A673 (cell line): ENCODE results near the gene RASSF10. TPM values are rescaled to one million over a fixed set of nuclear protein-coding genes. Genes with fewer than 3 reads are reported as not detected.

Experiments
- BruUV-seq: library from RNA; stranded (reverse); fragments of 400-500 nt; replicated peaks from 2 replicates; lab custom pipeline; 2021; lab: Mats Ljungman, UMichigan
- CTCF ChIA-PET: fragments of 300-600 bp; sonication (Branson Sonifier 250); formaldehyde crosslinking; loops from one replicate; lab custom pipeline; 2022; ENCODE audit warnings: antibody characterized with exemption; lab: Charles Lee
- POLR2A ChIA-PET: fragments of 300-600 bp; sonication (Branson Sonifier 250); formaldehyde crosslinking; loops from one replicate; lab custom pipeline; 2022; ENCODE audit warnings: antibody characterized with exemption; ENCODE audit not compliant: low non-redundant PET; lab: Charles Lee
- DNase-seq: peaks from one replicate; pipeline ENCODE4 v3.0.0-alpha.2; 2015; ENCODE audit warnings: low spot score
- H3K27ac ChIP-seq: fragments of 200-600 bp; sonication (generic); 2 replicates; pipeline ENCODE4 v1.5.1; 2016; ENCODE audit warnings: mixed run types, low read depth, mild to moderate bottlenecking, mixed read lengths, antibody characterized with exemption, low read length; ENCODE audit not compliant: poor library complexity, severe bottlenecking
- H3K27me3 ChIP-seq: fragments of 200-600 bp; sonication (generic); replicated peaks from 2 replicates; pipeline ENCODE4 v1.6.1; 2017; ENCODE audit warnings: mixed run types, low read depth, mild to moderate bottlenecking, mixed read lengths, antibody characterized with exemption, low read length; ENCODE audit not compliant: insufficient read depth, poor library complexity
- H3K36me3 ChIP-seq: fragments of 200-600 bp; sonication (generic); 2 replicates; pipeline ENCODE4 v1.6.1; 2016; ENCODE audit warnings: mixed run types, mild to moderate bottlenecking, mixed read lengths, antibody characterized with exemption, low read length; ENCODE audit not compliant: insufficient read depth, poor library complexity, severe bottlenecking
- H3K4me1 ChIP-seq: fragments of 200-600 bp; sonication (generic); 2 replicates; pipeline ENCODE4 v1.6.1; 2017; ENCODE audit warnings: mixed run types, mild to moderate bottlenecking, mixed read lengths, antibody characterized with exemption, low read length; ENCODE audit not compliant: insufficient read depth, poor library complexity, severe bottlenecking
- H3K4me3 ChIP-seq: fragments of 200-600 bp; sonication (generic); 2 replicates; pipeline ENCODE4 v1.5.1; 2016; ENCODE audit warnings: low read depth, mixed run types, mild to moderate bottlenecking, mixed read lengths, low read length; ENCODE audit not compliant: poor library complexity, severe bottlenecking
- H3K9me3 ChIP-seq: fragments of 200-600 bp; sonication (generic); 2 replicates; pipeline ENCODE4 v1.6.1; 2016; ENCODE audit warnings: mixed run types, low read depth, mild to moderate bottlenecking, mixed read lengths, antibody characterized with exemption, low read length; ENCODE audit not compliant: poor library complexity, severe bottlenecking
- CTCF ChIP-seq: fragments of 300-800, 200-600 bp; sonication (generic); conservative IDR thresholded peaks from 2 replicates; pipeline ENCODE4 v1.5.1; 2017; ENCODE audit warnings: low read depth, mild to moderate bottlenecking, antibody characterized with exemption, low read length, moderate library complexity, mixed read lengths
- EZH2 ChIP-seq: fragments of 200-600 bp; sonication (generic); IDR thresholded peaks from 2 replicates; pipeline ENCODE4 v1.6.1; 2017; ENCODE audit warnings: borderline replicate concordance, low read depth, mild to moderate bottlenecking, mixed read lengths, antibody characterized with exemption, low read length; ENCODE audit not compliant: poor library complexity, severe bottlenecking
- intact Hi-C: fragments of 100-400 bp; cut with micrococcal nuclease; formaldehyde crosslinking; loops from one replicate; pipeline ENCODE4 v1.10.0; 2022; ENCODE audit not compliant: unreplicated experiment
- total RNA-seq: library from RNA; stranded (reverse); gene quantifications from 2 replicates; pipeline ENCODE4 v1.2.3, GENCODE V29; 2021

Gene RASSF10
- total RNA-seq, 1 experiment from 2014 or later: 0.15 TPM

- CTCF ChIA-PET: no interaction called here
- TF ChIP-seq CTCF (no peak), EZH2 (no peak)
- no TSS peak for BruUV-seq
Measured at GRCh38 chr11:13036235-13036634, 27.1 kb downstream of the RASSF10 start.

DNA sequence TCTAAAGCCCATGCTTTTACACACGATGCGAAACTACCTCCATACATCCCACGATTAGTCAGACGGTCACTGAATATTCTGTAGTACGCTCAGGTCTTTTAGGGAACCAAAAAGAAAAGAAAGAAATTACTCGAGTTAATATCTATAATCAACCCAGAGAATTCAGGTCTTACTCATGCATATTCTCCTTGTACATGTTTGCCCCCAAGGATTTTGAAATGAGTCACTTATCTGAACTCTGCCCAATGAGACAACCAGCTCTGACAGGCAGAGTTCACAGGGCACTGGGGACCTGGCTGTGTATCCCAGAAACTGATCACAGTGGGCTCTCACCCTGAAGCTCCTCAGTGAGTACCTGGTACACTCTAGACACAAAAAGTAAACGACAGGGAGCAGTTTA, 29.2 kb downstream of the RASSF10 start:
- intact Hi-C loops: no loop called here
- Histone ChIP-seq H3K4me3 (no peak overlapping the region), H3K27ac (no peak overlapping the region), H3K27me3 (peaks cover 44% of the 10 kb centered on the region), H3K36me3 (no peaks in the 10 kb centered on the region), H3K9me3 (no peaks in the 10 kb centered on the region), H3K4me1 (no peaks in the 10 kb centered on the region)
- BruUV-seq: no TSS peak
- no peak for DNase-seq
- ChIA-PET POLR2A (no interaction called here), CTCF (no interaction called here)
- TF ChIP-seq CTCF: no peak
- no peak for TF ChIP-seq EZH2

More at GRCh38 chr11:13036235-13036634, 27.1 kb downstream of the RASSF10 start:
- H3K27me3 ChIP-seq: peaks cover 31% of the 10 kb centered on the region
- POLR2A ChIA-PET: no interaction called here
- intact Hi-C loops: no loop called here
- no peaks in the 10 kb centered on the region for H3K9me3 ChIP-seq
- no peaks in the 10 kb centered on the region for H3K4me1 ChIP-seq
- no peak for DNase-seq
- no peaks in the 10 kb centered on the region for H3K36me3 ChIP-seq
- no peak overlapping the region for H3K4me3 ChIP-seq
- no peak overlapping the region for H3K27ac ChIP-seq

DNA sequence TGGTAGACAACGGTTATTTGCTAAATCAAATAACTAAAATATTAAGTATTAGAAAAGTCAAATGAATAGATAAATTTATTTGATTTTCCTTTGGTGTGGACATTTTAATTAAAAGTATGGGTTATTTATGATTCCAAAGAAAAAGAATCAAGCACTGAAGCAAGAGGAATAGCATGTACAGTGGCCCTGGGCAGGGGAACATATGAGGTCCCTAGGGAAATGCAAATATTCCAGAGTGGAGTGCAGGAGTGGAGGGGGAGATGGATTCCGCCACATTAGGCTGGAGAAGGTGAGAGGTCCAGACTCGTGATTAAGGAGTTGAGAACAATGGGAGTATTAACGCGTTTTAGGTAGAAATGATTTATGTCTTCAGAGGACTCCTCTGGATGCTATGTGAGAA, 30.0 kb downstream of the RASSF10 start:
- H3K27ac ChIP-seq: no peak overlapping the region
- peaks cover 48% of the 10 kb centered on the region for H3K27me3 ChIP-seq
- no peaks in the 10 kb centered on the region for H3K36me3 ChIP-seq
- TF ChIP-seq EZH2: no peak
- TF ChIP-seq CTCF: no peak
- CTCF ChIA-PET: no interaction called here
- no peaks in the 10 kb centered on the region for H3K9me3 ChIP-seq
- intact Hi-C loops: no loop called here
- DNase-seq: no peak
- H3K4me3 ChIP-seq: no peak overlapping the region
- POLR2A ChIA-PET: no interaction called here
- no peaks in the 10 kb centered on the region for H3K4me1 ChIP-seq
- BruUV-seq: no TSS peak
